Glomerular endothelial cell (primary cell): ENCODE measurements around the gene DNAAF2. TPM values are rescaled to one million over a fixed set of nuclear protein-coding genes. Genes with fewer than 3 reads are reported as not detected.
"Not testable (repeated sequence)": the region's sequence is repeated elsewhere in the genome, so short reads cannot be mapped to it uniquely, and the experiment has no call there.

Experiments
- DNase-seq: peaks from one replicate; pipeline ENCODE4 v3.0.0-alpha.2; 2011; ENCODE audit warnings: low read depth, low spot score; ENCODE audit errors: extremely low read depth
- total RNA-seq: library from RNA; depleted of rRNA; stranded (reverse); fragments of >200 nt; gene quantifications from 2 replicates; pipeline ENCODE4 v1.2.3, GENCODE V29; 2015

DNAAF2 gene, protein sequence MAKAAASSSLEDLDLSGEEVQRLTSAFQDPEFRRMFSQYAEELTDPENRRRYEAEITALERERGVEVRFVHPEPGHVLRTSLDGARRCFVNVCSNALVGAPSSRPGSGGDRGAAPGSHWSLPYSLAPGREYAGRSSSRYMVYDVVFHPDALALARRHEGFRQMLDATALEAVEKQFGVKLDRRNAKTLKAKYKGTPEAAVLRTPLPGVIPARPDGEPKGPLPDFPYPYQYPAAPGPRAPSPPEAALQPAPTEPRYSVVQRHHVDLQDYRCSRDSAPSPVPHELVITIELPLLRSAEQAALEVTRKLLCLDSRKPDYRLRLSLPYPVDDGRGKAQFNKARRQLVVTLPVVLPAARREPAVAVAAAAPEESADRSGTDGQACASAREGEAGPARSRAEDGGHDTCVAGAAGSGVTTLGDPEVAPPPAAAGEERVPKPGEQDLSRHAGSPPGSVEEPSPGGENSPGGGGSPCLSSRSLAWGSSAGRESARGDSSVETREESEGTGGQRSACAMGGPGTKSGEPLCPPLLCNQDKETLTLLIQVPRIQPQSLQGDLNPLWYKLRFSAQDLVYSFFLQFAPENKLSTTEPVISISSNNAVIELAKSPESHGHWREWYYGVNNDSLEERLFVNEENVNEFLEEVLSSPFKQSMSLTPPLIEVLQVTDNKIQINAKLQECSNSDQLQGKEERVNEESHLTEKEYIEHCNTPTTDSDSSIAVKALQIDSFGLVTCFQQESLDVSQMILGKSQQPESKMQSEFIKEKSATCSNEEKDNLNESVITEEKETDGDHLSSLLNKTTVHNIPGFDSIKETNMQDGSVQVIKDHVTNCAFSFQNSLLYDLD
- 9.4 and 9.8 TPM in 2 replicates for total RNA-seq

DNA sequence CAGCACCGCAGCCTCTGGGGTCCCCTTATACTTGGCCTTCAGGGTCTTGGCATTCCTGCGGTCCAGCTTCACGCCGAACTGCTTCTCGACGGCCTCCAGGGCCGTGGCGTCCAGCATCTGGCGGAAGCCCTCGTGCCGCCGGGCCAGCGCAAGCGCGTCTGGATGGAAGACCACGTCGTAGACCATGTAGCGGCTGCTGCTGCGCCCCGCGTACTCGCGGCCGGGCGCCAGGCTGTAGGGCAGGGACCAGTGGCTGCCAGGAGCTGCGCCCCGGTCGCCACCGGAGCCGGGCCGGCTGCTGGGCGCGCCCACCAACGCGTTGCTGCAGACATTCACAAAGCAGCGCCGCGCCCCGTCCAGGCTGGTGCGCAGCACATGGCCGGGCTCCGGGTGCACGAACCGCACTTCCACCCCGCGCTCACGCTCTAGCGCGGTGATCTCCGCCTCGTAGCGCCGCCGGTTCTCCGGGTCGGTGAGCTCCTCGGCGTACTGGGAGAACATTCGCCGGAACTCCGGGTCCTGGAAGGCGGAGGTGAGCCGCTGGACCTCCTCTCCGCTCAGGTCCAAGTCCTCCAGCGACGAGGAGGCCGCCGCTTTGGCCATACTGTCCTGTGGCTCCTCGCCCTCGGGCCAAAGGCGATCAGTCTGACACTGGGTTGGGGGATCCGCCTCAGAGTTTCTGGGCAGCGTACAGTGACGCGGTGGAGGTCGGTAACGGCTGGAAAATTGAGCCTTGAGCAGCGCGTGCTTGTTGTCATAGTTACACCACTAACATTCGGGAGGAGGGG lies at the start of gene DNAAF2:
Gene DNAAF2 (minus strand): TSS at position 698 of the 788 bp plus-strand sequence. CDS start 95 bp downstream, at position 603.
- no peak for DNase-seq

DNA sequence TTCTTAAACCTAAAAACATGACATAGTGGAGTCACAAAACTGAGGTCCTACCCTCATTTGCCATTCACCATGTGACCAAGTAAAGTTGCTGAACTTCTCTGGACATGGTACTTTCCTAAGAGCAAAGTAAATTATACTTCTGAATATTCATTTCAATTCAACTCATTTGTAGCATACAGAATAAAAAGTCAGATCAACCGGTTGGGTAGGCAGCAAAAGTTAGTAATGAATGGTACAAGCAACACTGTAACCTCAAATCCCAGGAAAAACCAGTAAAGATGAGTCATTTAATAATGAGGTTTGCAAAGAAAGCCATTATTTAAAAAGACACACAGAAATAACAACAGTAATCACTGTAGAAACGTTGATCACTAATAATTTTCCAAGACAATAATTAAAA lies 44.2 kb upstream of the DNAAF2 start:
- no peak for DNase-seq

DNA sequence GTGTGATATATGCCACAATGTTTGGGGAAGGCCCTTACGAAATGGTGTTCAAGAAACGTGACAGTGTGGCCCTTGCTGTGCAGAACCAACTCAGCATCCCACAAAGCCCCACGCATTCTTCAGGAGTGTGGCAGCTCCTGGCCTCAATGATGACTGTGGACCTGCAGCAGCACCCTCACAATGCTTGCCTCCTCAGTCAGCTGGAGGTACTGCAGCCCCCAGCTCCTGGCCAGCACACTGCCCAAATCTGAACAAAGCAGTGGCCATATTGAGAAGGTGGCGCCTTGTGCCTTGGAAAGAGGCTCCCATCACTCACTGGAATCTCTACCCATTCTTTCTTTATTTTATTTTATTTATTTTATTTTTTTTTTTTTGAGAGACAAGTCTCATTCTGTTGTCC lies 42.6 kb upstream of the DNAAF2 start:
- no peak for DNase-seq

DNA sequence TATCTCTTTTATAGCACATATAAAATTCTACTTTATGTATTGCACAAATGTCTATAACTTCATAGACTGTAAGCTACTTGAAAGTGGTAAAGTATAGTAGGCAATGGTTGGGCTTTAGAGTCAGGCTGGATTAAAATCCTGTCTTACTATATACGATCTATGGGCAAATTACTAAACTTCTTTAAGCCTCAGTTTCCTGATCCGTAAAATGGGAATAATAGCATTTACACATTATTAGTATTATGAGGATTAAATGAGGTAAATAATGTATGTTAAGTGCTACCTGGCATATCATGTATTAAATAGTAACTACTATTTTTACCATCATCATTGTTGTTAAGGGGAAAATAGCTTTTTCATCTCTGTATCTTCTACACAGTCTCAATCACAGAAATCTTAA lies 38.5 kb upstream of the DNAAF2 start:
- DNase-seq = no peak

DNA sequence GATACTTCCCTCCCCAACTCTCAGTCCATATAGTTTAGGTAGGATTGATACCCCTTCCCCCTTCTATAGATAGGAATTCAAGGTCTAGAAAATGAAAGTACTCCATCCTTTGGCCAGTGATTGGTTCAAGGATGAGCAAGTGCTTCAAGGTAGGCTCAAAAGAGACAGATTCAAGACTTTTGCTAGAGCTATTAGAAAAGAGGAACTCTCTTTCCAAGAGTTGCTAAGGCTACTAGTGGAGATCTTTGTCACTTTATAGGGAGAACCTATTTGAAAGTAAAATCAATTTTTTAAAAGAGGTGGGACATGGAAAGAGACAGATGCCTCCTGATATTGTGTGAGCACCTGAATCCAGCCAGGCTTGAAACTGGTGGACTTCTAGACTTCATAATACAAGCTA lies 35.4 kb upstream of the DNAAF2 start:
- DNase-seq = no peak

DNA sequence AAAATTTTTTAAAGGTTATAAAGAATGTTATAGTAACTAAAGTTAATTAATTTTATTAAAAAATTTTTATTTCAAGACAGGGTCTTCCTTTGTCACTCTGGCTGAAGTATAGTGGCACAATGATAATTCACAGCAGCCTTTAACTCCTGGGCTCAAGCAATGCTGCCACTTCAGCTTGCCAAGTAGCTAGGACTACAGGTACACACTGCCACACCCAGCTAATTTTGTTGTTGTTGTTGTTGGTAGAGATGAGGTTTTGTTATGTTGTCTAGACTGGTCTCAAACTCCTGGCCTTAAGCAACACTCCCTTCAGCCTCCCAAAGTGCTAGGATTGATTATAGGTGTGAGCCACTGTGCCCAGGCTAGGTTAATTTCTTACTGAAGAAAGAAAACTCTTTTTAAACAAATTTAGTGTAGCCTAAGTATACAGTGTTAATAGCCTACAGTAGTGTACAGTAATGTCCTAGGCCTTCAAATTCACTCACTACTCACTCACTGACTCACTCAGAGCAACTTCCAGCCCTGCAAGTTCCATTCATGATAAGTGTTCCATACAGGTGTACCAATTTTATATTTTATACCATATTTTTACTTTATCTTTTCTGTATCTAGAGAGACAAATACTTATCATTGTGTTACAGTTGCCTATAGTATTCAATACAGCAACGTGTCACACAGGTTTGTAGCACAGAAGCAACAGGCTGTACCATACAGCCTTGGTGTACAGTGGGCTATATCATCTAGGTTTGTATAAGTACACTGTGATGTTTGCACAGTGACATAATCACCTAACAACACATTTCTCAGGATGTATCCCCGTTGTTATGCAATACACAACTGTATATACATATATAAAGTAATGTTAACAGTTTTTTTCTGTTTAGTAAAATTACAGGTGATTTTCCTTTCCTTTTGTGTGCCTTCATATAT lies 24.7 kb upstream of the DNAAF2 start:
- no peak for DNase-seq

DNA sequence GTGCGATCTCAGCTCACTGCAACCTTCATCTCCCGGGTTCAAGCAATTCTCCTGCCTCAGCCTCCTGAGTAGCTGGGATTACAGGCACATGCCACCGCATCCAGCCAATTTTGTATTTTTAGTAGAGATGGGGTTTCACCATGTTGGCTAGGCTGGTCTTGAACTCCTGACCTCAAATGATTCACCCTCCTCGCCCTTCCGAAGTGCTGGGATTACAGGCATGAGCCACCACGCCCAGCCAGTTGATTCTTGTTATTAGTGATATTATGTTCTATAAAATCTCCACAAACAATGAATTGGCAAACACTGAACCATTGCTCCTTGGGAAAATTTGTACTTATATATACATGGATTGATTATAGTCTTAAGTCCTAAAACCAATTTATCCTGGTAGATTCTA lies 22.5 kb upstream of the DNAAF2 start:
- DNase-seq = not testable (repeated sequence)

DNA sequence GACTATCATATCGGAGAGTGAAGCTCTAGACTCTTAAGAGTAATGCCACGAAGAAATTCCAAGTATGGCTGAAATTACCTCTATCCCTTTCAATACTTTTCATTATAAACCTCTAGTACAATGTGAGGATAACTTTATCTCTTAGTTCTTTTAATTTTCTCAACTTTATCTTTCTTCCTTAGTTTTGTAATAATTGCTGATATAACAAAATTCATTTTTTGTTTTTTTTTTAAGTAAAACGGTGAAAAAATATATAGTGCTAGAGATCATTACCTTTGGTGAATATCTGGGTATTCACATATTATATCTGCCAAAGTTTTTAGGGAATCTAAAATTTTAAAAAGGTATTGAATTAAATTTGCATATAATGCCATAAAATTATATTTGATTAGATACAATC lies 19.5 kb upstream of the DNAAF2 start:
- no peak for DNase-seq

DNA sequence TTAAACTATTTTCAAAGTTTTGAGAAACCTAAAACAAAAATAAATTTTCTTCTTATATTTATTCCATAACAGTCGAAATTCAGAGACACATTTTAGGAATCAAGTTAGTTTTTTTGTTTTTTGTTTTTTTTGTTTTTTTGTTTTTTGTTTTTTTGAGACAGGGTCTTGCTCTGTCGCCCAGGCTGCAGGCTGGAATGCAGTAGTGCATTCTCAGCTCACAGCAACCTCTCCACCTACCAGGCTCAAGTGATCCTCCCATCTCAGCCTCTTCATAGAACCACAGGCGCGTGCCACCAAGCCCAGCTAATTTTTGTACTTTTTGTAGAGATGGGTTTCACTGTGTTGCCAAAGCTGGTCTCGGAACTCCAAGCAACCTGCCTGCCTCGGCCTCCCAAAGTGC lies 18.5 kb upstream of the DNAAF2 start:
- no peak for DNase-seq

DNA sequence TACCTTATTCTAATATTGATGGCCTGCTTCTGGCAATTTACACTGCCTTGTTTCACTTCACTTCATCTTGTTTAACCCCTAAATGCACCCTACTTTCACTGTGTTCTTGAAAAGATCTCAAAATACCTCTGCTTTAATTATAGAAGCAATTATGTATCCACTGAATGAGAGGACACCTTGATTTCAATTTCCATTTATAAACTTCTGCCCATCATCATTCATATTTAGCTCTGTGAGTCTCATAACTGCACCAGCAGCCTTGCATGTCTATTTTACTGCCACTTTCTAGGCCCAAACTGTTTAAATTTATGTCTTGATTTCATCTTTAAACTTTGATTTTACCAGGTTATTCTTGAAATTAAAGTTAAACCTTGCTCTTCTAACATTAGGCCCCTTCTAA lies 7.1 kb upstream of the DNAAF2 start:
- DNase-seq = no peak

DNA sequence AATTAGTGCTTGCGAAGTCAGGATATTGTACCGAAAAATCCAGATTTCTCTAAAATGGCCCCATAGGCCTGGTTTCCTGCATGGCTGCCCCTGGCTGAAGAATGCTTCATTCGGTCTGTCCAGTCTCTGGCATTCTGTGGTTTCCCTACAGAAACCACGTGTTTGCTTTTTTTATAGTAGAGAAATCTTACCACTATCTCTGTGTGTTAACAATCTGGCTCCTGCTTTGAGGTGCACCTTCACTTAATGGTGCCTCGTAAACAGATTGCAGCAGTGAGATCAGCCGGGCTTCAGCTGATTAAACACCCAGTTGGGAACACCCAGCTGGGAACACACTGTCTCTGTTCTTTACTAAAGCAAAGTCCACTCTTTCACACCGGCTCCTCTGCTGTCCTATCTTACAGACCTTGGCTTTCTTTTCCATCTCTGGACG lies 6.7 kb upstream of the DNAAF2 start:
- DNase-seq = no peak

DNA sequence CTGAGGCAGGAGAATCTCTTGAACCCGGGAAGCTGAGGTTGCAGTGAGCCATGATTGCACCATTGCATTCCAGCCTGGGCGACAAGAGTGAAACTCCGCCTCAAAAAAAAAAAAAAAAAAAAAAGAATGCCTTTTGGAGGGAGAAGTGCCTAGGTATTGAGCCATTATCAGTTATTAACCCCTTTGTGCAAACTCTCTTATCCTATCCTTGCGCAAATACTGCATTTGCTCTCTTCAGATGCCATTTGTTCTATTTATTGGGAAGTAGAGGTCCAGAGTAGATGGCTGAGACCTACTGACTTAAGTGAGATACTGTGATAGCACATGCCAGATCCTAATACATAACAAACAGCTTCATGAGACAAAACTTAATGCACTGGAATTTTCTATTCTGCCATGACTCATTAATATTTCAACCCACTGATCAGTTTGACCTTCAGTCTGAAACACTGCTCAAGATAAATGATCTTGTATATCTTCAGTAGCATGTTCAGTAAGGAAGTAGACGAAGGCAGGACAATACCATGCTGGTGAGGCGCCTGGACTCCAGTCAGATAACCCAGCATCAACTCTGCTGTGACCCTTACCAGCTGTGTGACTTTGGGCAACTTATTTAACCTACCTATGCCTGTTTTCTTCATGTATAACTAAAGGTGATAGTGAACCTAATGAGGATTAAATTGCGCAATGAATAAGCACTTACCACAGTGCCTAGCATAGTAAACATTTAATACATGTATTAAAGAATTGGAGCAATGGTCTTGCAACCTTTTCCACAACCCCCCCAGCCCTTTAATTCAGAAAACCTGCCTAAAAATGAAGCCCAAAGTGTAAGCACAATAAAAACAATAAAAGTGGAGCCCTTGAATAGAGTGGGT lies 5.7 kb upstream of the DNAAF2 start:
- DNase-seq = no peak

DNA sequence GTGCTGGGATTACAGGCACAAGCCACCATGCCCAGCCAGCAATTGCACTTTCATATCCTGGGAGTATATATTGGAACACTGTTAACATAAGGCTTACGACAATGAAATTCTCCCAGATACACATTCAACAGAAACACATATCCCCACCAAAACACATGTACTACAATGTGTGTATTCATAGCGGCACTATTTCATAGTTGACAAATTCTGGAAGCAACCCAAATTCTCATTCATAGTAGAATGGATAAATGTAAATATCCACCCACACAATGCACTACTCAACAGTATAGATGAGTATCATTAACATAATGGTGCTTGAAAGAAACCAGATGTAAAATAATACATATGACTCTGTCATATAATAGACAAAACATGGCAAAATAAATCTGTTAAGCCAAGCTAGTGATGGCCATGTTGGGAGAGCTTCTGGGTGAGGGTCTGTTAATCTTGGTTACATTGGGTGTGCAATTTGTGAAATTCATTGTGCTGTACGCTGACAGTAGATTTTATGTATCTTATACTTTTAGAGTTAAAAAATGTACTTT lies 2.6 kb upstream of the DNAAF2 start:
- DNase-seq = no peak

DNA sequence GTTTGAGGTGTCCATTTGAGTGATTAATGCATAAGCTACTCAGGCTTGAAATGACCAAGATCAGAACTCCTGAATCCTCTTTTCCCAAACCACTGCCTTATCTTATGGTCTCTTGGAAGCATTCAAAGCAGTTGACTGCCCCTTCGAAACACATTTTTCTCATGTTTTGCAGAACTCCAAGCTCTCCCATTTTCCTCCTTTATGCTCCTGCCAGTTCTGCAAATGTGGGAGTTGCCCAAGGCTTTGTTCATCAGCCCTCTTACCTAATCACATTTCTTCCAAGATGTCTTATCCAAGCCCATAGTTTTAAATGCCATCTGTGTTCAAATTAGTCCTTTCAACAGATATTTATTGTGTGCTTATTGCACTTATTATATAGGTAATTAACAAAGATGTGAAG lies 1.8 kb upstream of the DNAAF2 start:
- DNase-seq = no peak

DNA sequence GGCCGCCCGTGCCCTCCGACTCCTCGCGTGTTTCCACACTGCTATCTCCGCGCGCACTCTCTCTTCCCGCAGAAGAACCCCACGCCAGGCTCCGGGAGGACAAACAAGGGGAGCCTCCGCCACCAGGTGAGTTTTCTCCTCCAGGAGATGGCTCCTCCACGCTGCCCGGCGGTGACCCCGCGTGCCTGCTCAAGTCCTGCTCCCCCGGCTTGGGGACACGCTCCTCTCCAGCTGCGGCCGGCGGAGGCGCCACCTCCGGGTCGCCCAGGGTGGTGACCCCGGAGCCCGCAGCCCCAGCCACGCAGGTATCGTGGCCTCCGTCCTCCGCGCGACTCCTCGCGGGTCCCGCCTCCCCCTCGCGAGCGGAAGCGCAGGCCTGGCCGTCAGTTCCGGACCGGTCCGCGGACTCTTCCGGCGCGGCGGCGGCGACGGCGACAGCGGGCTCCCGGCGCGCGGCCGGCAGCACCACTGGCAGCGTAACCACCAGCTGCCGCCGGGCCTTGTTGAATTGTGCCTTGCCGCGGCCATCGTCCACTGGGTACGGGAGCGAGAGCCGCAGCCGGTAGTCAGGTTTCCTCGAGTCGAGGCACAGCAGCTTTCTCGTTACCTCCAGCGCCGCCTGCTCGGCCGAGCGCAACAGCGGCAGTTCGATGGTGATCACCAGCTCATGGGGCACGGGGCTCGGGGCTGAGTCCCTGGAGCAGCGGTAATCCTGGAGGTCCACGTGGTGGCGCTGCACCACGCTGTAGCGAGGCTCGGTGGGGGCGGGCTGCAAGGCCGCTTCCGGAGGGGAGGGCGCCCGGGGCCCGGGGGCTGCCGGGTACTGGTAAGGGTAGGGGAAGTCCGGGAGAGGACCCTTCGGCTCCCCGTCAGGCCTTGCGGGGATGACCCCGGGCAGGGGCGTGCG lies 1.2 kb downstream of the DNAAF2 start:
- DNase-seq = no peak

DNA sequence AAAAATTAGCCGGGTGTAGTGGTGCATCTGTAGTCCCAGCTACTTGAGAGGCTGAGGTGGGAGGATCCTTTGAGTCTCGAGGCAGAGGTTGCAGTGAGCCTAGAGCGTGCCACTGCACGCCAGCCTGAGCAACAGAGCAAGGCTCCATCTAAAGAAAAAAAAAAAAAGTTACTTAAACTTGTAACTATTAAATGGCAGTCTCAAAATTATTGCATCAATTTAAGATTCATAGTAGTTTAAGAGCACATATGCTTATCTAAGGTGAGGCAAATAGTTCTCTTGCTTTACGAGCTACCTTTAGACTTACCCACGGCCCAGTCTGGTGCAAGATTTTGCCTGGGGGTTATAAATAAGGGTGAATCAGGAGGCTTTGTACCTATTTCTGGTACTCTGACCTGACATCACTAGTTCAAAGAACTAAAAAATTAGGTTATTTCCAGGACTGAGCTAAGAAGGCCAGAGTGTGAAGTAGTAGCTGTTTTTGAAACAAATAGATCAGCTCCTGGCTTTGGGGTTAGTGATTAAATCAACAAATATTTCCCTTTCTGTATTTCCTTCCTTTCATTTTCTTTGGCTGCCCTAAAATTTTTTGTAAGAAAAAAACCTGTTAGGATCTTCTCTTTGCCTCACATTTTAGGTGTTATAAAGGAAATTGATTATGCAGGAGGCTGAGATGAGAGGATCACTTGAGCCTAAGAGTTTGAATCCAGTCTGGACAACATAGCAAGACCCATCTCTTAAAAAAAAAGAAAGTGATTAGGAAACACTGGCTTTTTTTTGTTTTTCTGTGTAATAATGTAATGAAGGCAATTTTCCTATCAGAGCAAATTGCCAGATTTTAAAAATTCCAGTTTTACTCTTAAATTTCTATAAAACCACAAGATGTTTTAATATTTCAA lies 10.9 kb downstream of the DNAAF2 start:
- no peak for DNase-seq

DNA sequence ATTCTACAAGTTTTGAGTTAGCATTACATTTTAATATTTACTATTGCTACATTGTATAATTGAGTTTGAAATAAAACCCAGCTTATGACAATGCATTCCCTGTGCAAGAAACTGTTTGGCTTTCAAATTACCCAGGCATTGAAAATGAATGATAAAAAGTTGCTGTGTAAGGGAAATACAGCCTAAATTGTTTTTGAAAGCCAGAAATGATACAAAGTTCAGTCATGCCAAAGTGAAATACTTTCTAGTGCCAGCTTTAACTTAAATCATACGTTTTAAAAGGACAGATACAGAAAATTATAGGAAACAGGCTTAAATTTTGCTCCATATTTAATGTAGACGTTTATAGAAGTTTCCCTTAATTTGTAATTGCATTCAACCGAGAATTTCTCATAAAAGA lies 11.7 kb downstream of the DNAAF2 start:
- no peak for DNase-seq
